HepG2 (cell line): ENCODE measurements around the gene TOR1AIP1. TPM values are rescaled to one million over a fixed set of nuclear protein-coding genes. Genes with fewer than 3 reads are reported as not detected.

Experiments
- CBX5 ChIP-seq: sonication (generic); formaldehyde crosslinking; IDR thresholded peaks from 2 replicates; pipeline ENCODE4 v1.4.0; 2020; ENCODE audit warnings: missing genetic modification reagents, borderline replicate concordance
- CENPT ChIP-seq: sonication (generic); formaldehyde crosslinking; IDR thresholded peaks from 2 replicates; pipeline ENCODE4 v1.8.0; 2022; ENCODE audit warnings: low read depth, mild to moderate bottlenecking, moderate library complexity, missing genetic modification reagents
- CHD4 ChIP-seq: fragments of 200-600 bp; sonication (generic); IDR thresholded peaks from 2 replicates; pipeline ENCODE4 v1.7.0; 2017; ENCODE audit warnings: mild to moderate bottlenecking, low read length, borderline replicate concordance
- DMAP1 ChIP-seq: IDR thresholded peaks from 2 replicates; pipeline ENCODE4 v1.6.1; 2016
- MIER2 ChIP-seq: IDR thresholded peaks from 2 replicates; pipeline ENCODE4 v1.6.1; 2016; ENCODE audit warnings: missing biosample characterization, missing genetic modification reagents
- MTF2 ChIP-seq: sonication (generic); formaldehyde crosslinking; IDR thresholded peaks from 2 replicates; pipeline ENCODE4 v1.5.0; 2020; ENCODE audit warnings: missing genetic modification reagents, borderline replicate concordance
- RELA ChIP-seq: sonication (generic); formaldehyde crosslinking; IDR thresholded peaks from 2 replicates; pipeline ENCODE4 v1.4.0; 2020; ENCODE audit warnings: missing genetic modification reagents
- RXRA ChIP-seq: sonication (generic); formaldehyde crosslinking; IDR thresholded peaks from 2 replicates; pipeline ENCODE4 v1.5.1; 2020; ENCODE audit warnings: missing genetic modification reagents
- SP1 ChIP-seq, 2 experiments: fragments of 450-650 bp in 1 of 2; sonication (generic) in 1 of 2; formaldehyde crosslinking in 1 of 2; IDR thresholded peaks; 2 replicates each; pipeline versions ENCODE4 v1.4.0 to v1.6.1; 2016 to 2020; ENCODE audit warnings: missing genetic modification reagents in 1 of 2
- YEATS4 ChIP-seq: sonication (generic); formaldehyde crosslinking; IDR thresholded peaks from 2 replicates; pipeline ENCODE4 v1.4.0; 2020; ENCODE audit warnings: missing genetic modification reagents, borderline replicate concordance
- ZNF724P ChIP-seq: sonication (generic); formaldehyde crosslinking; IDR thresholded peaks from 2 replicates; pipeline ENCODE4 v1.8.0; 2022; ENCODE audit warnings: missing genetic modification reagents, borderline replicate concordance
- polyA plus RNA-seq, 8 experiments: library from polyadenylated mRNA; depleted of rRNA in 3 of 8; stranded (reverse) in 7 of 8; unstranded in 1 of 8; fragments of >200 nt; fragmentation: Illumina TruSeq in 4 of 8; extraction: Trizol in 4 of 8; gene quantifications; 2 replicates each; pipeline versions ENCODE4 v1.2.1 to v1.2.3, GENCODE V29; 2011 to 2016; ENCODE audit warnings: low read depth in 4 of 8, missing spikeins in 1 of 8, mixed read lengths in 1 of 8; ENCODE audit not compliant: insufficient read depth in 1 of 8
- total RNA-seq, 5 experiments: library from RNA; depleted of rRNA; stranded (reverse); fragments of >200 nt; fragmentation: Illumina TruSeq; extraction: Trizol; gene quantifications; 2 replicates each; pipeline ENCODE4 v1.2.3, GENCODE V29; 2016; ENCODE audit warnings: low read depth in 1 of 5
- TF ChIP-seq, protein P1 (sequence below): sonication (generic); formaldehyde crosslinking; IDR thresholded peaks from 2 replicates; pipeline ENCODE4 v1.4.0; 2020; ENCODE audit warnings: mild to moderate bottlenecking, low read depth, missing genetic modification reagents
- TF ChIP-seq, protein P2 (sequence below): sonication (generic); formaldehyde crosslinking; IDR thresholded peaks from 2 replicates; pipeline ENCODE4 v1.9.0; 2022; ENCODE audit warnings: low read depth, missing genetic modification reagents
- TF ChIP-seq, protein P3 (sequence below): sonication (generic); formaldehyde crosslinking; IDR thresholded peaks from 2 replicates; pipeline ENCODE4 v1.4.0; 2020; ENCODE audit warnings: missing genetic modification reagents, mild to moderate bottlenecking, borderline replicate concordance
- TF ChIP-seq, protein P4 (sequence below): IDR thresholded peaks from 2 replicates; pipeline ENCODE4 v1.6.1; 2018; ENCODE audit warnings: missing genetic modification reagents
- TF ChIP-seq, protein P5 (sequence below): sonication (generic); formaldehyde crosslinking; IDR thresholded peaks from 2 replicates; pipeline ENCODE4 v1.8.0; 2022; ENCODE audit warnings: mild to moderate bottlenecking, missing genetic modification reagents, moderate library complexity
- TF ChIP-seq, protein P6 (sequence below): IDR thresholded peaks from 2 replicates; pipeline ENCODE4 v1.6.1; 2016; ENCODE audit warnings: missing biosample characterization, missing genetic modification reagents, low read depth

Gene TOR1AIP1
- total and polyA plus RNA-seq, 2 of the 13 experiments (the other 11 are each of a cell fraction or from before 2014, with no cell fraction given), result 15.6 to 29.0 TPM

DNA sequence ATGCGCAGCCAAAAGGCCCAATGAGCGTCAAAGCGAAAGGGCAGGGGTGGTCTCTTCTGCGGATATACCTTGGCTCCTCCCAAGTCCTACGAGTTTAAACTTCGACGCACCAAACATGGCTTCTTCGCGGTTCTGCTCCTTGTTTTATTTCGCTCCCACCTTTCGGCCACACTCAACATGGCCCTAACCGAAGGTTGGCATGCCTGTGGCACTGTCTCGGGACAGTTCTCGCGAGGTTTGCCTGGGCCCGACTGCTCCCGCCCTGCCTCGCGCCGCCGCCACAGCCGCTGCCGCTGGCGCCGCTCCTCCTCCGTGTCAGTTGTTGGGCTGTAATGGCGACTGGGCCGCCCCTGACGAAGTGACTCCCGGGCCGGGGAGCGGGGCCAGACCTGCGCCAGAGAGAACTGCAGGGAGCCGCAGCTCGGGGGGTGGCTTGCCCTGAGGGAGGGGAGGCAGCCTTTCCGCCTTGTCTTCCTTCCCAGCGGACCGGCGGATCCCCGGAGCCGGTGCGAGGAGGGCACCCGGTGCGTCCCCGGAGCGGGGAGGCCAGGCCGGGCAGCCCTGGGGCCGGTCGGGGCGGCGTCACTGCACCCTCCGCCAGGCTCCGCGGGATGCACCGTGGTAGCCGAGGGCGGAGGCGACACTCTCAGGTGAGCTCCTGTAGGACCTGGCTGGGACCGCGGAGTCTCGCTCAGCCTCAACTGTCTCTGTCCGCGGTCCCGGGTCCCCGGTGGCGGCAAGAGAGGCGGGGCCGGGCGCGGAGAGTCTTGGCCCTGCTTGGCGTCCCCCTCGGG is 72.6 kb downstream of the TOR1AIP1 start, which contains the start of gene CEP350 (continued):
- TF ChIP-seq, protein P1, sequence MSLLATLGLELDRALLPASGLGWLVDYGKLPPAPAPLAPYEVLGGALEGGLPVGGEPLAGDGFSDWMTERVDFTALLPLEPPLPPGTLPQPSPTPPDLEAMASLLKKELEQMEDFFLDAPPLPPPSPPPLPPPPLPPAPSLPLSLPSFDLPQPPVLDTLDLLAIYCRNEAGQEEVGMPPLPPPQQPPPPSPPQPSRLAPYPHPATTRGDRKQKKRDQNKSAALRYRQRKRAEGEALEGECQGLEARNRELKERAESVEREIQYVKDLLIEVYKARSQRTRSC (CRISPR knock-in tag), result 0 out of 2 replicates have a peak, but pooled peaks have one; percentile 25
- TF ChIP-seq DMAP1 (CRISPR knock-in tag) (peak; percentile 84), MTF2 (CRISPR knock-in tag) (peak; percentile 48; the same call in 1 of the 2 replicates), CHD4 (no peak), RXRA (CRISPR knock-in tag) (0 out of 2 replicates have a peak, but pooled peaks have one; percentile 67), YEATS4 (CRISPR knock-in tag) (peak; percentile 93), MIER2 (CRISPR knock-in tag) (0 out of 2 replicates have a peak, but pooled peaks have one; percentile 16), CENPT (CRISPR knock-in tag) (peak; percentile 80; the same call in 1 of the 2 replicates), RELA (CRISPR knock-in tag) (peak; percentile 55; the same call in 1 of the 2 replicates), CBX5 (CRISPR knock-in tag) (peak; percentile 55; the same call in 1 of the 2 replicates), ZNF724P (CRISPR knock-in tag) (peak; percentile 40; the same call in 1 of the 2 replicates), SP1 (IDR thresholded peaks at IDR 0.05) (peak; percentile 67; the same call in 1 of the 2 replicates), SP1 (CRISPR knock-in tag; IDR thresholded peaks at IDR 0.05) (0 out of 2 replicates have a peak, but pooled peaks have one; percentile 37)
- TF ChIP-seq, protein P2, sequence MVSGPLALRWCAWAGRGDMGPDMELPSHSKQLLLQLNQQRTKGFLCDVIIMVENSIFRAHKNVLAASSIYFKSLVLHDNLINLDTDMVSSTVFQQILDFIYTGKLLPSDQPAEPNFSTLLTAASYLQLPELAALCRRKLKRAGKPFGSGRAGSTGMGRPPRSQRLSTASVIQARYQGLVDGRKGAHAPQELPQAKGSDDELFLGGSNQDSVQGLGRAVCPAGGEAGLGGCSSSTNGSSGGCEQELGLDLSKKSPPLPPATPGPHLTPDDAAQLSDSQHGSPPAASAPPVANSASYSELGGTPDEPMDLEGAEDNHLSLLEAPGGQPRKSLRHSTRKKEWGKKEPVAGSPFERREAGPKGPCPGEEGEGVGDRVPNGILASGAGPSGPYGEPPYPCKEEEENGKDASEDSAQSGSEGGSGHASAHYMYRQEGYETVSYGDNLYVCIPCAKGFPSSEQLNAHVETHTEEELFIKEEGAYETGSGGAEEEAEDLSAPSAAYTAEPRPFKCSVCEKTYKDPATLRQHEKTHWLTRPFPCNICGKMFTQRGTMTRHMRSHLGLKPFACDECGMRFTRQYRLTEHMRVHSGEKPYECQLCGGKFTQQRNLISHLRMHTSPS, result peak; percentile 87; the same call in 1 of the 2 replicates
- TF ChIP-seq, protein P3, sequence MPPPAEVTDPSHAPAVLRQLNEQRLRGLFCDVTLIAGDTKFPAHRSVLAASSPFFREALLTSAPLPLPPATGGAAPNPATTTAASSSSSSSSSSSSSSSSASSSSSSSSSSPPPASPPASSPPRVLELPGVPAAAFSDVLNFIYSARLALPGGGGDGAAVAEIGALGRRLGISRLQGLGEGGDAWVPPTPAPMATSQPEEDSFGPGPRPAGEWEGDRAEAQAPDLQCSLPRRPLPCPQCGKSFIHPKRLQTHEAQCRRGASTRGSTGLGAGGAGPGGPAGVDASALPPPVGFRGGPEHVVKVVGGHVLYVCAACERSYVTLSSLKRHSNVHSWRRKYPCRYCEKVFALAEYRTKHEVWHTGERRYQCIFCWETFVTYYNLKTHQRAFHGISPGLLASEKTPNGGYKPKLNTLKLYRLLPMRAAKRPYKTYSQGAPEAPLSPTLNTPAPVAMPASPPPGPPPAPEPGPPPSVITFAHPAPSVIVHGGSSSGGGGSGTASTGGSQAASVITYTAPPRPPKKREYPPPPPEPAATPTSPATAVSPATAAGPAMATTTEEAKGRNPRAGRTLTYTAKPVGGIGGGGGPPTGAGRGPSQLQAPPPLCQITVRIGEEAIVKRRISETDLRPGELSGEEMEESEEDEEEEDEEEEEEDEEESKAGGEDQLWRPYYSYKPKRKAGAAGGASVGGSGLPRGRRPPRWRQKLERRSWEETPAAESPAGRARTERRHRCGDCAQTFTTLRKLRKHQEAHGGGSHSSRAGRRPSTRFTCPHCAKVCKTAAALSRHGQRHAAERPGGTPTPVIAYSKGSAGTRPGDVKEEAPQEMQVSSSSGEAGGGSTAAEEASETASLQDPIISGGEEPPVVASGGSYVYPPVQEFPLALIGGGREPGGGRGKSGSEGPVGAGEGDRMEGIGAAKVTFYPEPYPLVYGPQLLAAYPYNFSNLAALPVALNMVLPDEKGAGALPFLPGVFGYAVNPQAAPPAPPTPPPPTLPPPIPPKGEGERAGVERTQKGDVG (CRISPR knock-in tag), result no peak
- TF ChIP-seq, protein P4, sequence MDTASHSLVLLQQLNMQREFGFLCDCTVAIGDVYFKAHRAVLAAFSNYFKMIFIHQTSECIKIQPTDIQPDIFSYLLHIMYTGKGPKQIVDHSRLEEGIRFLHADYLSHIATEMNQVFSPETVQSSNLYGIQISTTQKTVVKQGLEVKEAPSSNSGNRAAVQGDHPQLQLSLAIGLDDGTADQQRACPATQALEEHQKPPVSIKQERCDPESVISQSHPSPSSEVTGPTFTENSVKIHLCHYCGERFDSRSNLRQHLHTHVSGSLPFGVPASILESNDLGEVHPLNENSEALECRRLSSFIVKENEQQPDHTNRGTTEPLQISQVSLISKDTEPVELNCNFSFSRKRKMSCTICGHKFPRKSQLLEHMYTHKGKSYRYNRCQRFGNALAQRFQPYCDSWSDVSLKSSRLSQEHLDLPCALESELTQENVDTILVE, result peak; percentile 66
- TF ChIP-seq, protein P5, sequence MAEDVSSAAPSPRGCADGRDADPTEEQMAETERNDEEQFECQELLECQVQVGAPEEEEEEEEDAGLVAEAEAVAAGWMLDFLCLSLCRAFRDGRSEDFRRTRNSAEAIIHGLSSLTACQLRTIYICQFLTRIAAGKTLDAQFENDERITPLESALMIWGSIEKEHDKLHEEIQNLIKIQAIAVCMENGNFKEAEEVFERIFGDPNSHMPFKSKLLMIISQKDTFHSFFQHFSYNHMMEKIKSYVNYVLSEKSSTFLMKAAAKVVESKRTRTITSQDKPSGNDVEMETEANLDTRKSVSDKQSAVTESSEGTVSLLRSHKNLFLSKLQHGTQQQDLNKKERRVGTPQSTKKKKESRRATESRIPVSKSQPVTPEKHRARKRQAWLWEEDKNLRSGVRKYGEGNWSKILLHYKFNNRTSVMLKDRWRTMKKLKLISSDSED, result 0 out of 2 replicates have a peak, but pooled peaks have one; percentile 85
- TF ChIP-seq, protein P6, sequence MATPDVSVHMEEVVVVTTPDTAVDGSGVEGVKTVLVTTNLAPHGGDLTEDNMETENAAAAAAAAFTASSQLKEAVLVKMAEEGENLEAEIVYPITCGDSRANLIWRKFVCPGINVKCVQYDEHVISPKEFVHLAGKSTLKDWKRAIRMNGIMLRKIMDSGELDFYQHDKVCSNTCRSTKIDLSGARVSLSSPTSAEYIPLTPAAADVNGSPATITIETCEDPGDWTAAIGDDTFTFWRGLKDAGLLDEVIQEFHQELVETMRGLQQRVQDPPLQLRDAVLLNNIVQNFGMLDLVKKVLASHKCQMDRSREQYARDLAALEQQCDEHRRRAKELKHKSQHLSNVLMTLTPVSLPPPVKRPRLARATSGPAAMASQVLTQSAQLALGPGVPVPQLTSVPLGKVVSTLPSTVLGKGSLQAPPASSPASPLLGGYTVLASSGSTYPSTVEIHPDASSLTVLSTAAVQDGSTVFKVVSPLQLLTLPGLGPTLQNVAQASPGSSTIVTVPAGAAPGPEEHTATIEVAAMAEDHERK (CRISPR knock-in tag), result peak; percentile 43; the same call in 1 of the 2 replicates
